Transverse colon (tissue), 4 donors: Measurements from ENCODE around the gene PVALEF.

ENCODE experiments used
- EP300 ChIP-seq: sonication (generic); formaldehyde crosslinking; IDR thresholded peaks from one replicate; pipeline ENCODE4 v1.6.1; 2017; ENCODE audit warnings: antibody characterized with exemption, low read depth
- POLR2A ChIP-seq: fragments of 450-650 bp; IDR thresholded peaks from one replicate; pipeline ENCODE4 v1.6.1; 2016; ENCODE audit warnings: antibody characterized with exemption, mild to moderate bottlenecking, moderate library complexity
- POLR2AphosphoS5 ChIP-seq, 3 donors: sonication (generic); formaldehyde crosslinking; IDR thresholded peaks; one replicate each; pipeline ENCODE4 v1.6.1; 2016; ENCODE audit warnings: antibody characterized with exemption in 3 of 3
- TF ChIP-seq, protein P1 (sequence below), 5 experiments: fragments of 200-600 bp in 3 of 5; fragments of 450-650 bp in 2 of 5; sonication (generic) in 3 of 5; IDR thresholded peaks; 1 replicate in 2 of 5; 2 replicates in 3 of 5; pipeline ENCODE4 v1.5.1; 2016 to 2017; ENCODE audit warnings: antibody characterized with exemption in 5 of 5, inconsistent platforms in 3 of 5, mild to moderate bottlenecking in 2 of 5, moderate library complexity in 1 of 5

DNA sequence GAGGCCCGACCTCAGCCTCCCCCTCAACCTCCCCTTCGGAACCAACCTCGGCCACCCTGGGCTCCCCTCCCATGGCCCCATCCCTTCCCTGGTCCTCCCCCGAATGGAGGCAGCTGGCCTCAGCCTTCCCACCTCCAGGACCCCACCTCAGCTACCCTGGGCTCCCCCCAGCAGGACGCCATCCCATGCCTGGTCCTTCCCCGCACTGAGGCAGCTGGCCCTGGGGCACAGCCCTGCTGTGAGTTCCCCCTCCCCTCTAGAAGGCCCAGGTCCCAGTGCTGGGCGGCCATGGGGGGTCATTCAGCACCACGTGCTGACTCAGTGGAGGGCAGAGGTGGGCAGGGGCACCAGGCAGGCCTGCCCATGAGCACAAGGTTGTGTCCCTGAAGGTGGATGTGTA is 28.9 kb upstream of the PVALEF start:
- TF ChIP-seq, protein P1, sequence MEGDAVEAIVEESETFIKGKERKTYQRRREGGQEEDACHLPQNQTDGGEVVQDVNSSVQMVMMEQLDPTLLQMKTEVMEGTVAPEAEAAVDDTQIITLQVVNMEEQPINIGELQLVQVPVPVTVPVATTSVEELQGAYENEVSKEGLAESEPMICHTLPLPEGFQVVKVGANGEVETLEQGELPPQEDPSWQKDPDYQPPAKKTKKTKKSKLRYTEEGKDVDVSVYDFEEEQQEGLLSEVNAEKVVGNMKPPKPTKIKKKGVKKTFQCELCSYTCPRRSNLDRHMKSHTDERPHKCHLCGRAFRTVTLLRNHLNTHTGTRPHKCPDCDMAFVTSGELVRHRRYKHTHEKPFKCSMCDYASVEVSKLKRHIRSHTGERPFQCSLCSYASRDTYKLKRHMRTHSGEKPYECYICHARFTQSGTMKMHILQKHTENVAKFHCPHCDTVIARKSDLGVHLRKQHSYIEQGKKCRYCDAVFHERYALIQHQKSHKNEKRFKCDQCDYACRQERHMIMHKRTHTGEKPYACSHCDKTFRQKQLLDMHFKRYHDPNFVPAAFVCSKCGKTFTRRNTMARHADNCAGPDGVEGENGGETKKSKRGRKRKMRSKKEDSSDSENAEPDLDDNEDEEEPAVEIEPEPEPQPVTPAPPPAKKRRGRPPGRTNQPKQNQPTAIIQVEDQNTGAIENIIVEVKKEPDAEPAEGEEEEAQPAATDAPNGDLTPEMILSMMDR (IDR thresholded peaks at IDR 0.05): no peak
- TF ChIP-seq POLR2A: no peak
- TF ChIP-seq EP300: no peak
- TF ChIP-seq POLR2AphosphoS5 (IDR thresholded peaks at IDR 0.05): no peak
